Stimulated activated effector memory CD8-positive, alpha-beta T cell treated with anti-CD3 and anti-CD28 coated beads, Interleukin-12 subunit alpha, Interleukin-12 subunit beta, amount 100 ng/mL, for 72 hours (primary cell): ENCODE measurements around the gene RGS6.

Experiments used
- ATAC-seq: fragments of 150-1000 bp; cut with Tn5 transposase; 2 replicates; pipeline ENCODE4 v1.10.0; 2021
- DNase-seq, 2 donors: peaks; one replicate each; pipeline ENCODE4 v3.0.0; 2021 to 2022; ENCODE audit warnings: low spot score in 2 of 2
- H3K27ac Mint-ChIP-seq: one replicate; pipeline ENCODE4 v1.8.0; 2022; ENCODE audit warnings: mild to moderate bottlenecking, mixed read lengths
- H3K36me3 Mint-ChIP-seq: one replicate; pipeline ENCODE4 v1.8.0; 2022; ENCODE audit warnings: mild to moderate bottlenecking, mixed read lengths
- H3K4me1 Mint-ChIP-seq: one replicate; pipeline ENCODE4 v1.8.0; 2022; ENCODE audit warnings: mixed read lengths
- H3K4me3 Mint-ChIP-seq: one replicate; pipeline ENCODE4 v1.8.0; 2022; ENCODE audit warnings: mild to moderate bottlenecking, mixed read lengths
- H3K9me3 Mint-ChIP-seq: one replicate; pipeline ENCODE4 v1.8.0; 2022; ENCODE audit warnings: mixed read lengths

Gene RGS6

DNA sequence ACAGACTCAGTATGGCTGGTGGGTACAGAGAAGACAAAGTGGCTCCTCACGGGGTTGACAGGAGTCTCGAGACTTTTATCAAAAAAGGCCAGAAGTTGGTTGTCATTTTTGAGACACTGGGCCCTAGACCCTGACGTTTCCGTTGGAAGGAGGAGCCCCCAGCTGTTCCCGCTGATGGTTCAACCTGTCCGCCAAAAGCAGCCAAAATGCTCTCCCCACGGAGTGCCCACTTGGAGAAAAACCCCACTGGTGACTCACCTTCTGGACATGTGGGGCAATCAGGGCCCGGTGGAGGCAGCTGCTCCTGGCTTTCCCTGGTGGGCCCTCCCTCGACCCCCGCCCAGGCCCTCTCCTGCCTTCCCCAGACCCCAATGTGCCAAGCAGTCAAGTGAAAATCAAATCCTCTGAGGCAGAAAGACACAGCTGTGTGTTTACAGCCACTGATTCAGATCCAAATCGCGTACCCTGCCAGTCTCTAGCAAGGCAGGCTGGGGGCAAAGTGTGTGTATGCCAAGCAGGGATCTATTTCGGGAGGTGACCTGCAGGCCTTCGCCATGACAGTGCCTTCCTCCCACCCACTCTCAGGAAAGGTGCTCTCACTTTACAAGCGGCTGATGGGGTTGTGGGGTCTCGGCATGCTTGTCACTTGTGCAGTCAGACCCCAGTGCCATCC, 614.3 kb downstream of the RGS6 start:
- ATAC-seq: no peak
- H3K4me1 Mint-ChIP-seq: peaks cover 18% of the 10 kb centered on the region
- H3K27ac Mint-ChIP-seq: no peak overlapping the region
- H3K4me3 Mint-ChIP-seq: no peak overlapping the region
- no peaks in the 10 kb centered on the region for H3K36me3 Mint-ChIP-seq
- DNase-seq: no peak
- no peaks in the 10 kb centered on the region for H3K9me3 Mint-ChIP-seq

DNA sequence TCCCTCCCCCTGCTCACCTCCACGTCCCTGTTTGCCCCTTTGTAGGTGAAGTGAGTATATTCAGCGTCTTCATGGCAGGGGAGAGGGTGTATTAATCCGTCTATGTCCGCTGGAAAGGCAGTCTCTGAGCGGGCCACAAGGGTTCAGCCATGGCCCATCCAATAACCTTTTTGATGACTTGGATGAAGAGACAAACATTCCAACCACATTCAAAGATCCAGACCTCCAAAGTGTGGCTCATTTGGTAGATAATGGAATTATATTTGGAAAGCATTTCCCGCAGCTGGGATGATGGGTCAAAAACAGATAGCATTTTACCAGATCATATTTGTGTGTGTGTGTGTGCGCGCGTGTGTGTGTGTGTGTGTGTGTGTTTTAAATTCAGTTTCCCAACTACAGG, 615.8 kb downstream of the RGS6 start:
- no peaks in the 10 kb centered on the region for H3K9me3 Mint-ChIP-seq
- H3K36me3 Mint-ChIP-seq: no peaks in the 10 kb centered on the region
- no peak for ATAC-seq
- H3K27ac Mint-ChIP-seq: no peak overlapping the region
- peaks cover 18% of the 10 kb centered on the region for H3K4me1 Mint-ChIP-seq
- no peak overlapping the region for H3K4me3 Mint-ChIP-seq
- DNase-seq: no peak

GRCh38 chr14:72549026-72549425, 616.8 kb downstream of the RGS6 start:
- Mint-ChIP-seq H3K4me1 (peaks cover 18% of the 10 kb centered on the region), H3K4me3 (no peak overlapping the region), H3K27ac (no peak overlapping the region), H3K36me3 (no peaks in the 10 kb centered on the region), H3K9me3 (no peaks in the 10 kb centered on the region)
- ATAC-seq (no peak), DNase-seq (no peak)

DNA sequence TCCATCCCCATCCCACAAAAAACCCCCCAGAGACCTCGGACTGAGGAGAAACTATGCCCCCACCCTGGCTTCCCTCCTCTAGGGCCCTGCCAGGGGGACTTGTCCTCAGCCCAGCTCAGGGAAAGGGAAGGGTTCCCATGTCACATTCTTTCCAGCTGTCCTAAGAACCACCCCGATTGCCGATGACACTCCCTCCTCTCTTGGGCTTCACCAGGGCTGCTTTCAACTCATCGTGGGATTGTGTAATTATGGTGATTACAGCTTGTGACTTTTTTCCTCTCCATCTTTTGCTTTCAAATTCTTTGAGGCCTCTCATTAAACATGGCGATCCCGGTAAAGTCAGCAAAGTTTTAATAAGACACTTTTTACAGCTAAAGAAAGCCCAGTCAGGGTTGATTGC, 617.6 kb downstream of the RGS6 start:
- no peak overlapping the region for H3K4me3 Mint-ChIP-seq
- H3K4me1 Mint-ChIP-seq: peaks cover 18% of the 10 kb centered on the region
- ATAC-seq (no peak), DNase-seq (no peak)
- H3K9me3 Mint-ChIP-seq: no peaks in the 10 kb centered on the region
- no peaks in the 10 kb centered on the region for H3K36me3 Mint-ChIP-seq
- H3K27ac Mint-ChIP-seq: no peak overlapping the region

GRCh38 chr14:72550513-72550912, 618.3 kb downstream of the RGS6 start:
- no peak overlapping the region for H3K27ac Mint-ChIP-seq
- H3K4me3 Mint-ChIP-seq: no peak overlapping the region
- no peaks in the 10 kb centered on the region for H3K36me3 Mint-ChIP-seq
- no peaks in the 10 kb centered on the region for H3K9me3 Mint-ChIP-seq
- no peak for ATAC-seq
- DNase-seq: no peak
- peaks cover 16% of the 10 kb centered on the region for H3K4me1 Mint-ChIP-seq

GRCh38 chr14:72552236-72552635, 620.0 kb downstream of the RGS6 start:
- no peaks in the 10 kb centered on the region for H3K9me3 Mint-ChIP-seq
- DNase-seq (no peak), ATAC-seq (no peak)
- H3K27ac Mint-ChIP-seq: no peak overlapping the region
- H3K36me3 Mint-ChIP-seq: no peaks in the 10 kb centered on the region
- peaks cover 11% of the 10 kb centered on the region for H3K4me1 Mint-ChIP-seq
- no peak overlapping the region for H3K4me3 Mint-ChIP-seq

- Mint-ChIP-seq H3K9me3 (no peaks in the 10 kb centered on the region), H3K4me3 (no peak overlapping the region), H3K27ac (no peak overlapping the region), H3K36me3 (no peaks in the 10 kb centered on the region), H3K4me1 (peaks cover 11% of the 10 kb centered on the region)
- no peak for DNase-seq
- no peak for ATAC-seq
Observed at GRCh38 chr14:72553161-72553560, 620.9 kb downstream of the RGS6 start.

DNA sequence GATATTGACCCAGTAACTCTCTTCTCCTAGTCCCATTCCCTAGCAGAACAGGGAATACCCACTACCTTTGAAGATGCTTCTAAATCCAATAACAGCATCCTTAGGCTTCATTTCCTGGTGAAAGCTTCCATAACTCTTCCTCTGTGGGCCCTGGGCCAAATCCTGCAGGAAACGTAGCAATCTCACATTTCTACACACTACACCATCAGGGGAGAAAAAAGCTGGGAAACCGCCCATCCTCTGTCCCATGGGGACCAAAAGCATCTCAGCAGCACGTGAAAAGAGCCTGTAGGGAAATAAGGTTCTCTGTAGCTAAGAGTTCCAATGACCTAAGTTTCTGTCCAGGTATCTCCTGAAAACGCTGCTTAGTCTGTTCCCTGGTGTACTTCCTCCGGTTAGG, 621.4 kb downstream of the RGS6 start:
- Mint-ChIP-seq H3K4me3 (no peak overlapping the region), H3K27ac (no peak overlapping the region), H3K36me3 (no peaks in the 10 kb centered on the region), H3K4me1 (peaks cover 11% of the 10 kb centered on the region), H3K9me3 (no peaks in the 10 kb centered on the region)
- DNase-seq (no peak), ATAC-seq (no peak)

DNA sequence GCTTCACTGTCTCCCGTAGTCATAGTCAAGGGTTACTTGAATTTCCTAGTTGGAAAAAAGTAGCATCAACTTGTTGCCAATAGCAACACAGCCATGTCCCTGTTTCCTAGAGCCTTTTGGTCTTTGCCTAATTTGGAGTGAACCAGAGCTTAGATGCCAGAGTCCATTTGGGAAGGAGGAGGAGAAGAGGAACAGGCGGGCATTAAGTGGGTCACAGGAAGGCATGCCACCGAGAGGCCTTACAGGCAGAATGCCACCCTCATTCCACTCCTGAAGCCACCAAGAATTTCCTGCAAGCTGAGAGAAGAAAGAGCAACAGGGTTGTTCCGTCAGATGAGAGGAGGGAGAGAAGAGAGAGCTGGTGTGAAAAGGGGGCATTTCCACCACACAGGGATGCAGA, 622.2 kb downstream of the RGS6 start:
- DNase-seq: no peak
- no peak overlapping the region for H3K4me3 Mint-ChIP-seq
- H3K27ac Mint-ChIP-seq: no peak overlapping the region
- ATAC-seq: no peak
- peaks cover 11% of the 10 kb centered on the region for H3K4me1 Mint-ChIP-seq
- H3K9me3 Mint-ChIP-seq: no peaks in the 10 kb centered on the region
- no peaks in the 10 kb centered on the region for H3K36me3 Mint-ChIP-seq

DNA sequence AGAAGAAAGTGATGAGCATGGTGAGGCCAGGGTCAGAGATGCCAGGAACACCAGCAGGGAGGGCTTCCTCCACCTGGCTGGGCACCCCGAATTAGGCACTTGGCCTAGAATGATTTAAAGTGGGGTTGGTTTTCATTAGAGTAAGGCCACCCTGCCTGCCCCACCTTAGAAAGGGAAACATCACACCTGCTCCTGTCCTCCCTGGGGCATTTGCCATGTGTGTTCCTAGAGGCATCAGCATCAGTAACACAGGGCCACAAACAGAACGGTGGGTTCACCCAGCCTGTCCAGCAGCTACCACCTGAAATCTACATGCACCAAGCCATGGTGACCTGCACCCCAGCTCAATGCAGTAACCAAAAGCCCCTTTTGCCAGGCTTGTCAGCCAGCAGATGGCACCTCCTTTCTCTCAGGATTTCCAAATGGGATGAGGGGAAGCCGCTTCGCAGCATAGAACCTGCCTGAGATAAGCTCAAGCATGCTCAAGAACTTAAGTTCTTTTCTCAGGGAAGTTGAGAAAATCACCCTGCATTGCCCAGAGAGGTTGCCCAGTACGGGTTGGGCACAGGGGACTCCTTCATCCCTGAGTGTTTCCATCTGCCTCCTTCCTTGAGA, 622.9 kb downstream of the RGS6 start:
- H3K27ac Mint-ChIP-seq: no peak overlapping the region
- H3K4me1 Mint-ChIP-seq: peaks cover 7% of the 10 kb centered on the region
- no peaks in the 10 kb centered on the region for H3K36me3 Mint-ChIP-seq
- no peak overlapping the region for H3K4me3 Mint-ChIP-seq
- DNase-seq (no peak), ATAC-seq (no peak)
- H3K9me3 Mint-ChIP-seq: no peaks in the 10 kb centered on the region

DNA sequence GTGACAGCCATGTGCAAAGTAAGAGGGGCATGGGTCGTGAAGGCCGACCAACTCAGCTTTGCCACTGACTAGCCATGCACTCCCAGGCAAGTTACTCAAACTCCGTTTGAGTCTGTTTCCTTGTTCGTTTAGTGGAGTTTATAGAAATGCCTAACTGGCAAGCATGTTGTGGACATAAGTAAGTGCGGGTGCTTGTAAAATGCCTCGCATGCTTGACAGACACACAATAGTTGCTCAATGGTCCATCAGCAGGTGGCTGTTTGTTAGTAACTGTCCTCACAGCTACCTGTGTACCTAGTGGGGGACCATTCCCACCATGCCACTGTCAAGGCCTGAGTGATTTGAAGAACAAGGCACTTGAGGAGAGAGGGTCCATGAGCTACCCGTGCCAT, 623.4 kb downstream of the RGS6 start:
- no peak for DNase-seq
- Mint-ChIP-seq H3K4me3 (no peak overlapping the region), H3K9me3 (no peaks in the 10 kb centered on the region), H3K4me1 (peaks cover 2% of the 10 kb centered on the region), H3K36me3 (no peaks in the 10 kb centered on the region), H3K27ac (no peak overlapping the region)
- ATAC-seq: no peak

DNA sequence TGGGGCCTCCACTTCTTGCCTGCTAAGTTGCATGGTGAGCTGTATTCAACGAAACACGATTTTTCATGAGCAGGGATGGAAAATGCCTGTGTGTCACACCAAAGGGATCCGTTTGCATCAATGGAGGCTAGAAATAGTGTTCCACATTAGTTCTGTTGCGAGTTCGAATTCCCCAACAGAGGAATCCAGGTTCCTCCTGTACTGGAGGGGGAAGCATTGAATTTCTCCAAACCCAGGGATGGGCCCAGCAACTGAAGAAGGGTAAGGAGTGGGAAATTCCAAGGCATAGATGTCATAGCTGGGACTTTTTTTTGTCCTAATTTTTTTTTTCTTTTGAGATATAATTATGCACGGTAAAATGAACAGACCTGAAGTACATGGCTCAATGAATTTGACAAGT, 625.4 kb downstream of the RGS6 start:
- ATAC-seq: no peak
- no peak overlapping the region for H3K27ac Mint-ChIP-seq
- H3K36me3 Mint-ChIP-seq: no peaks in the 10 kb centered on the region
- no peak overlapping the region for H3K4me3 Mint-ChIP-seq
- no peaks in the 10 kb centered on the region for H3K4me1 Mint-ChIP-seq
- no peaks in the 10 kb centered on the region for H3K9me3 Mint-ChIP-seq
- DNase-seq: no peak

- no peaks in the 10 kb centered on the region for H3K9me3 Mint-ChIP-seq
- no peaks in the 10 kb centered on the region for H3K4me1 Mint-ChIP-seq
- no peak overlapping the region for H3K4me3 Mint-ChIP-seq
- no peak overlapping the region for H3K27ac Mint-ChIP-seq
- no peaks in the 10 kb centered on the region for H3K36me3 Mint-ChIP-seq
- ATAC-seq: no peak
- DNase-seq: no peak
Observed at GRCh38 chr14:72558721-72559120, 626.5 kb downstream of the RGS6 start.

DNA sequence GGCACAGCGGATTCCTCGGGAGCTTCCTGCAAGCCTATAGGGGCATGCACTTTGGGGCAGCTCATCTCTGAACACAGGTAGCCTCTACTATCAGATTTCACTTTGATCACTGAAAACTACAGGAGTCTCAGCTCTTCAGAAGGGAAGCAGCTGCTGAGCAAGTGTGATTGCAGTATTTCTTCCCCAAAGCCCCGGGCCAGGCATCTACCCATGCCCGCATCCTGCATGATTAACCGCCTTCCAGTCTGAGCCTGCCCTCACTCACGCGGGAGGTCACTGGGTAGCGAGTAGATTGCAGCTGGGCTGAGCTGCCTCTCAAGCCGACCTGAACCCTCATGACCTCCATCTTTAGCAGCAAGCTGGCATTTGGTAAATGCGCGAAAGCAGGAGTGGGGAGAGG, 627.0 kb downstream of the RGS6 start:
- ATAC-seq (no peak), DNase-seq (no peak)
- no peaks in the 10 kb centered on the region for H3K4me1 Mint-ChIP-seq
- H3K4me3 Mint-ChIP-seq: no peak overlapping the region
- H3K36me3 Mint-ChIP-seq: no peaks in the 10 kb centered on the region
- no peak overlapping the region for H3K27ac Mint-ChIP-seq
- H3K9me3 Mint-ChIP-seq: no peaks in the 10 kb centered on the region

- Mint-ChIP-seq H3K4me3 (no peak overlapping the region), H3K4me1 (no peaks in the 10 kb centered on the region)
- no peak for ATAC-seq
Observed at GRCh38 chr14:72559669-72560255, 627.5 kb downstream of the RGS6 start.

DNA sequence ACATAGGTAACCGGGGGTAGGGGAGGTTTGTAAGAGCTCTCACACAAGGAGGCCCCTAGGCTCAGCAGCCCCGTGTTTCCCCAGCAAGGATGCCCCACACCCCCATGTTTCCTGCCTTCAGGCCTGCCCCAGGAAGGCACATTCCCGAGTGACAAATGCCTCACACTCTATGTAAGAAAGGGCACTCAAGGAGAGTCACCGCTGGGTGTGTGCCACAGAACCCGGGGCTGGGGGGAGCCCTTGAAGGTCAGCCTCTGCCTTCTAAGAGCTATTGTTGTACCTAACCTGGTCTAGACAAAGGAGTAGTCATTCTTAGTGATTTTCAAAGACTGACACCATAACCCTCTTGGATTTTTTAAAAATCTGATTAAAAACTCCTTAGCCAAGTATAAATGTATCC, 628.1 kb downstream of the RGS6 start:
- Mint-ChIP-seq H3K27ac (no peak overlapping the region), H3K36me3 (no peaks in the 10 kb centered on the region), H3K9me3 (no peaks in the 10 kb centered on the region), H3K4me3 (no peak overlapping the region), H3K4me1 (no peaks in the 10 kb centered on the region)
- no peak for ATAC-seq
- no peak for DNase-seq

More at GRCh38 chr14:72559669-72560255, 627.5 kb downstream of the RGS6 start:
- DNase-seq: no peak
- Mint-ChIP-seq H3K36me3 (no peaks in the 10 kb centered on the region), H3K9me3 (no peaks in the 10 kb centered on the region), H3K27ac (no peak overlapping the region)
